ENCODE data around the gene PLA2G4D. TPM values are rescaled to one million over a fixed set of nuclear protein-coding genes. Genes with fewer than 3 reads are reported as not detected.
A peak's percentile ranks its signal among the peaks of the same experiment; 100 is the strongest.

The PLA2G4D gene
- total RNA-seq, 1 experiment from 2014 or later, result 0.34 TPM

- Histone ChIP-seq H4K20me1 (ENCODE audit: insufficient read depth) (no peaks in the 10 kb centered on the region), H3K27me3 (ENCODE audit: insufficient read depth, low read length) (peaks cover 2% of the 10 kb centered on the region; the same call in 1 of the 2 replicates), H3K36me3 (ENCODE audit: control insufficient read depth in 1 of 2, insufficient read depth in 2 of 2, low read length in 2 of 2) (no peaks in the 10 kb centered on the region), H3K9ac (ENCODE audit: low read length) (no peak overlapping the region), H3K27ac (ENCODE audit: low read depth, low read length) (no peak overlapping the region), H3K9me2 (ENCODE audit: insufficient read depth) (no peaks in the 10 kb centered on the region), H3K4me3 (replicated peaks in 1 of 2; ENCODE audit: low read depth in 1 of 2, low read length in 2 of 2) (no peak overlapping the region), H3K79me2 (ENCODE audit: insufficient read depth, low read length) (no peaks in the 10 kb centered on the region), H3K4me1 (ENCODE audit: control insufficient read depth in 1 of 2, insufficient read depth in 2 of 2, low read length in 2 of 2) (peaks cover 5 to 8% of the 10 kb centered on the region in 2 experiments; a peak in 3 of 4 replicates), H3K9me3 (ENCODE audit: control insufficient read depth in 1 of 2, insufficient read depth in 1 of 2, low read depth in 1 of 2, low read length in 2 of 2) (no peaks in the 10 kb centered on the region), H2AFZ (ENCODE audit: low read depth, low read length, poor library complexity, severe bottlenecking) (peak overlapping the region; percentile 93), H3K4me2 (ENCODE audit: low read length) (no peak overlapping the region)
- ATAC-seq (no peak), DNase-seq (ENCODE audit: low read depth, low spot score) (no peak)
- RAD21 ChIA-PET (ENCODE audit: low non-redundant PET in 1 of 2, low total read pairs in 2 of 2, uncharacterized antibody in 2 of 2, unreplicated experiment in 2 of 2), result interaction anchor here (1.4 to 1.7 kb wide), 3 partner anchors 50 to 145 kb away, joined by 4 to 7 read pairs (median 5); no protein-coding TSS in a partner anchor
- TF ChIP-seq EZH2 (IDR thresholded peaks at IDR 0.05) (no peak), POLR2AphosphoS5 (IDR thresholded peaks at IDR 0.05; ENCODE audit: low read depth, low read length) (no peak), TCF7L2 (IDR thresholded peaks at IDR 0.05; ENCODE audit: borderline replicate concordance, extremely low read depth, insufficient read depth, insufficient read length) (peak; percentile 11), CTCF (IDR thresholded peaks at IDR 0.05 in 2 of 3, conservative IDR thresholded peaks at IDR 0.05 in 1 of 3; ENCODE audit: borderline replicate concordance in 1 of 3, insufficient read depth in 1 of 3, low read depth in 2 of 3, low read length in 2 of 3) (no peak), EZH2phosphoT487 (IDR thresholded peaks at IDR 0.05; ENCODE audit: borderline replicate concordance) (no peak)
- no TSS peak for BruUV-seq (replicated peaks)
- CTCF ChIA-PET, result interaction anchor here (0.9 to 5.9 kb wide), 14 partner anchors 9 to 337 kb away, joined by 3 to 47 read pairs (median 5); partner anchors contain the start of gene PLA2G4F
- POLR2A ChIA-PET, result no interaction called here
- intact Hi-C loops (cut with micrococcal nuclease), result loop anchor here (1.0 kb wide), 2 partner anchors 68 to 145 kb away; no protein-coding TSS in a partner anchor
These were observed 40.4 kb upstream of the PLA2G4D start for GRCh38 chr15:42134617-42135245.
